Myocyte (in vitro differentiated cells): ENCODE results near the gene STX8. TPM values are rescaled to one million over a fixed set of nuclear protein-coding genes. Genes with fewer than 3 reads are reported as not detected.
A peak's percentile ranks its signal among the peaks of the same experiment; 100 is the strongest.

ENCODE experiments used
- DNase-seq: peaks from one replicate; pipeline ENCODE4 v3.0.0-alpha.2; 2012; ENCODE audit warnings: low read depth
- total RNA-seq: library from RNA; depleted of rRNA; stranded (reverse); fragments of >200 nt; gene quantifications from 2 replicates; pipeline ENCODE4 v1.2.3, GENCODE V29; 2014

Gene STX8
- total RNA-seq, 1 donor from 2014 or later = 44.6 TPM

DNA sequence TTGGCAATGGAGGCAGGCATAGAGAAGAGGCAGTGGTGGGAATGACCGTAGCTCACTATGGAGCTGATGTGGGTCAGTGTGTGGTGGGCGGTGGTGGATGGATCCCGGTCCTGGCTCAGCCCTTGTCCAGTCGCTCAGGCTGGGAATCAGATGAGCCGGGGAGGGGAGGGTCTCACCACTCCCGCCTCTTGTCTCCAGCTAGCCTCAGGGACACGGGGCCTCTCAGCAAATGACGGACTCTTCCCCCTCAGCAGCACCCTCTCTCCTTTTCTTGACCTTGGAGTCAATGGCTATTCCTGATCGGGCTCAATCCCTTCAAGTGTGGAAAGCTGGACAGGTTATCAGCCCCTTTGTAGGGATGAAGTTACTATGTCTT lies 345.8 kb downstream of the STX8 start:
- no peak for DNase-seq

DNA sequence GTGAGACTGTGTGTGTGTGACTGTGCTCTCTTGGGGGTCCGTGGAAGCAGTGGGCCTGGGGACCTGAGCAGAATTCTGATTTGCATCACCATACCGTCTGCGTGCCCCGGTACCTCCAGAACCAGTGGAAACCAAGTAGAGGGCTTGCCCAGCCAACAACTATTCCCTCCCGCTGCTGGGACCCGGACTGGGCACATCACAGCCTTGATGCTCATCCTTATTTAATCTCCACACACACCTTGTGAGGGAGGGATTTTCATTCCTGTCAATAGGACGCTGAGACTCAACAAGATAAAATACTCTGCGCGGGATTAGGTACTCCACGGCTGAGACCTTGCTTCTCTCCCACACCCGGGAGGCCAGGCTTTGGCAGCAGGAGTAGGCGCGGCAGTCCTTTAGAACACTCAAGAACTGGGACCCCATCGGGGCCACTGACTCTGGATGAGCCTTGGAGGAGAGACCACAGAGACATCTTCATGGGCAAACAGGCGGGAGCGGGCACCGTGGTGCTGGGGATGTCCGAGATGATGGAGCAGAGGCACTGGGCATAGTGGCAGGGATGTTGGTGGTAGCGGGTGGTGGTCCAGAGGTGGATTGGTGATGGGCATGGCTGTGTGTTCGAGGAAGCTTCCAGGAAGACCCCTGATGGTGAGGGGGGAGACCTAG lies 346.3 kb downstream of the STX8 start:
- no peak for DNase-seq

DNA sequence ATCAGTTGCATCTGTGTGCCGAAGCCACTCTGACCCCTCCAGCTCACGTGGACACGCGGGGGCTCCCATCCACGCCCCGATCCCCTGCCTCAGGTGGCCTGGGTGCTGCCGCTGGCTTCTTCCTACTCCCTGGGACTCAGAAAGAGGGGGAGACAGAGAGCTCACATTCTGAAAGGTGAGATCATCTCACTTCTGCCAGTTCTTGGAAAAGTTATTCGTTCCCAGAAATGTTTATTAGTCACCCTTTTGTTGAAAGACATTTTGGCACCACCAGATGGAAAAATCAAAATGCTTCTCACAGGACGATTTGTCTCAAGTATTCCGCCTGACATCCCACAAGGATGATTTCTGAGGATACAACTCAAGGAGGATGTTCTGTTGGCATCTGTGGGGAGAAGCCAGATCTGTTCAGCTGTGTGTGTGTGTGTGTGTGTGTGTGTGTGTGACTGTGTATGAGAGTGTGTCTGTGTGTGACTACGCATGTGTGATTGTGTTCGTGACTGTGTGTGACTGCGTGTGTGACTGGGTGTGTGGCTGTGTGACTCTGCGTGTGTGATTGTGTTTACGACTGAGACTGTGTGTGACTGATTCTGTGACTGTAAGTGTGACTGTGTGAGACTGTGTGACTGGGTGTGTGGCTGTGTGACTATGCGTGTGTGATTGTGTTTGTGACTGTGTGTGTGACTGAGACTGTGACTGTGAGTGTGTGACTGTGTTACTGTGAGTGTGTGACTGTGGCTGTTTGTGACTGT lies 347.0 kb downstream of the STX8 start:
- peak; percentile 17 for DNase-seq

DNA sequence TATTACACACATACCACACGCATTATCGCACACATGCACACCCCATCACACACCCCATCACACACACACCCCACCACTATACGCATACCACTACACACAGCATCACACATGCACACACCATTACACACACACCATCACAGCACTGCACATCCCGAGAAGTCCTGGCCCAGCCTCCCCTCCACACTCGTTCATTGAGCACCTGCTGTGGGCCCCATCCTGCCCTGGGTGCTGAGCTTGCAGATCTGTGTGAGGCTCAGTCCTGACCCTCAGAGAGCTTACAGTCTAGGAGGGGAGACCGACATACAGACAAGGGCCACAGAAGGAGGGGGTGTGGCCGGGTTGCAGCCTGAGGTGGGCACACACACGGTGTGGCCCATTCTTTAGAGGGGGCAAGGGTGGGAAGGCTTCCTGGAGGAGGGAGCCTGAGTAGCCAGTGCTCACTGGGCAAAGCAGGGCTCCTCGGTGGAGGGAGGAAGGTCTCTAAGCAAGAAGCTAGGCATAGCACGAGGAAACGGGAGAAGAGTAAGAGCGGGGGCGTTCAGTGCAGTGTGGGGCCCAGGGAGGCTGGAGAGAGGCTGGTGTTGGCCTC lies 347.7 kb downstream of the STX8 start:
- DNase-seq = no peak

DNA sequence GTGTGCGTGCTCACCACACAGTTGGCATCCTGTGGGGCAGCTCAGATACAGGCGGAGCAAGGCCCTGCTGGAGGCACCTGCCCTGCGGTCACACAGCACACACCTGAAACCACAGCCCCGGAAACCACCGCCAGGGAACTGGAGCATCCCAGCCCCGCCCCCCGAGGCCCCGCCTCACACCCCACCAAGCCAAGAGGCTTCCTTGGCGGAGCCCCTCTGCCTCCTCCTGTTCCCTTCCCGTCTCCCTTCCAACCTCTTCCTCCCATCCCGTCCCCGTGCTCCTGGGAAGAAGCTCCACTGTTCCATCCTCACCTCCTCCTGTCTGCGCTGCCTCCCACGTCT lies 348.9 kb downstream of the STX8 start:
- DNase-seq = no peak

DNA sequence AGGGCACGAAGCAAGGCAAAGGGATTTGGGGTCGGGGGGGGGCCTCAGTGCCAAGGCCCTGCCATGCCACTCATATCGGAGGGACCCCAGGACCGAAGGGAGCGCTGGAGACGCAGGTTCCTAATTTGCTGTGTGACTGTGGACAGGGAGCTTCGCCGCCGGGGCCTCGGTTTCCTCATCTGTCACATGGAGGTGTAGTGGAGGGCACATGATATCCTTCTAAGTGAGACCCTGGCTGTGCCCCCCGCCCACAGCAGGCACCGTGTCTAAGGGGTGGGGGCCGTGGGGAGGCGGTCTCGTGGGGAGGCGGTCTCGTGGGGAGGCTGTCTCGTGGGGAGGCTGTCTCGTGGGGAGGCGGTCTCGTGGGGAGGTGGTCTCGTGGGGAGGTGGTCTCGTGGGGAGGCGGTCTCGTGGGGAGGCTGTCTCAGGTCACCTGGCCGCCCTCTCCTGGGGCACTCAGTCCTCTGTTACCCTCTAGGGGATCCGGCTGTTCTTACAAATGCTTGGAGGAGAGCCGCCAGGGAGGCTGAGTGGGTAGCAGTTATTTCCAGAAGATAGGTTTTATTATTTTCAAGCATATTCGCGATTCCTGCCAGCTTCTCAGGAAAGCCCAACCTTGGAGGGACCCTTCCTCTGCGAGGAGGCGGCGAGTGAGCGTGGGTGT lies 349.4 kb downstream of the STX8 start:
- no peak for DNase-seq

DNA sequence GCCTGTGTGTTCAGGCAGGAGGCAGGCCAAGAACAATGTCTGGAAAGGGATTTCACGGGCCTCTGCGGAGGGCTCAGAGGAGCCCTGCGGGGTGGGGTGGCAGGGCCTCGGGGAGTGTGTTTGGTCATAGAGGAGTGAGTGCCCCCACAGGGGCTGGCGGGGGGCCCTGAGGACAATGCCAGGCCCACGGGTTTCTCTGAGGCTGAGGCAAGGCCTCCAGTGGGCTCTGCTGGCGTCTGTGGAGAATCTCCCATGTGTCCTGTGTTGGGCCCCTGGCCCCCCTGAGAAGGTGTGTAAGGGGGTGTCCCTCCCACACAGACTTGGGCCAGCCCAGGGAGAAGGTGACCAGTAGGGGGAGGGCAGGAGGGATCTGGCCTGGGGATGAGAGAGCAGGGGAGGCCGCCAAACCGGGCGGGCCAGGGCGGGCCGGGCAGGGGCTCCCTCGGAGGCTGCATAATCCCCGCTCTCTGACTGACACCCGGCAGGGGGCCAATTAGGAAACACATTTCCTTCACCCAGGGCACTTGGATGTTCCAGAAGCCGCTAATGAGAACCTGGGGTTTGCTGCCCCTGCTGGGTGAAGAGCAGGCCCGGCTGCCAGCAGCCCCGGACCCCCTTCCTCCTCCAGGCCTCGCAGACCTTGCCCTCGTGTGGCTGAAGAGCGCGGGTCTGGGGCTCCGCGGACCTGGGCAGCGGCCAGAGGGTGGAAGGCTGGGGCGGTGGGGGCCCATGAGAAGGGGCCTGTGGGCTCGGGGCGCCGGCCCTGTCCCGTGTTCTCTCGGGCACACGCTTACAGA lies 350.1 kb downstream of the STX8 start:
- DNase-seq = no peak

DNA sequence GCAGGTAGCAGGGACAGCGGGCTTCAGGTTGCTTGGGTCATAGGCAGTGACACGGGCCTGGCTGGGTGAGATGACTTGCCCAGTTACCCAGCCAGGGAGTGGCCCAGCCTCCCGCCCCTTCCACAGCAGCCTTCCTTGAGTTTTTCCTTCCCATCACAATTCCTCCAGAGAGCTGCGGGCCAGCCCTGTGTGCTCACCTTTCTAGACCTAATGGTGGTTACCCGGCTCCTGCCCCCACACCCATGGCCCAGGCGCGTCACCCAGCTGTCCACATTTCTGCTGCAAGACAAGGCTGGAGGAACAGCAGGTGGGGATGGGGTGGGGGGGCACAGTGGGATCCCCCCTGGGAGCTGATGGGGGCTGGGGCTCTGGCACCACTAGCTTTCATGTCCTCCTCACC lies 351.1 kb downstream of the STX8 start:
- no peak for DNase-seq

DNA sequence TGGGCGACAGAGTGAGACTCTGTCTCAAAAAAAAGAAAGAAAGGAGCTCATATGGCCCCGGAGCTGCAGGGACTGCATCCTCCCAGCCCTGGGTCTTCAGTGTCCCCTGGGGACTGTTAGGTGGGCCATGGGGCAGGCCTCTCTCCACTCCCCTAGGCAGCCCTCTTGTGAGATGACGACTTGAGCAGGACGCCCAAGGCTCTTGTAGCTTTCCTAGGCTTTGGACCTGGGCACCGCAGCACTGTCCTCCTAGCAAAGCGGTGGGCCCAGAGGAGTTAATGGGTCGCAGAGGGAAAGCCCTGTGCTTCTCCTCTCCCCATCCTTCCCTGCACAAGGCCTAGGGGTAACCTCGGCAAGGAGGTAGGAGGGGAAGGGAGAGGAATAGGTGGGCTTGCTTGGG lies 352.1 kb downstream of the STX8 start:
- DNase-seq = no peak

DNA sequence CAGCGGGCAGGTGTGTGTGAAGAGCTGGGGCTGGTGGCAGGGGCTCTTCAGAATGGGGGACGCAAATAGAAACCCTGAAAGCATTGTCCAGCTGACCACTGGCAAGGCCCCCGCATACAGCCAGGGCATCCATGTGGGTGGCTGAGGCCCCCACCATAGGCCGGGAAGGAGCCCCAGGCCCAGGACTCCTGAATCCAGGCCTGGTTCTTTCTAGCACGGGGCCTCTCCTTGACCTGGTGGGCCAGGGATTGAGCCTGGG lies 353.8 kb downstream of the STX8 start:
- no peak for DNase-seq

DNA sequence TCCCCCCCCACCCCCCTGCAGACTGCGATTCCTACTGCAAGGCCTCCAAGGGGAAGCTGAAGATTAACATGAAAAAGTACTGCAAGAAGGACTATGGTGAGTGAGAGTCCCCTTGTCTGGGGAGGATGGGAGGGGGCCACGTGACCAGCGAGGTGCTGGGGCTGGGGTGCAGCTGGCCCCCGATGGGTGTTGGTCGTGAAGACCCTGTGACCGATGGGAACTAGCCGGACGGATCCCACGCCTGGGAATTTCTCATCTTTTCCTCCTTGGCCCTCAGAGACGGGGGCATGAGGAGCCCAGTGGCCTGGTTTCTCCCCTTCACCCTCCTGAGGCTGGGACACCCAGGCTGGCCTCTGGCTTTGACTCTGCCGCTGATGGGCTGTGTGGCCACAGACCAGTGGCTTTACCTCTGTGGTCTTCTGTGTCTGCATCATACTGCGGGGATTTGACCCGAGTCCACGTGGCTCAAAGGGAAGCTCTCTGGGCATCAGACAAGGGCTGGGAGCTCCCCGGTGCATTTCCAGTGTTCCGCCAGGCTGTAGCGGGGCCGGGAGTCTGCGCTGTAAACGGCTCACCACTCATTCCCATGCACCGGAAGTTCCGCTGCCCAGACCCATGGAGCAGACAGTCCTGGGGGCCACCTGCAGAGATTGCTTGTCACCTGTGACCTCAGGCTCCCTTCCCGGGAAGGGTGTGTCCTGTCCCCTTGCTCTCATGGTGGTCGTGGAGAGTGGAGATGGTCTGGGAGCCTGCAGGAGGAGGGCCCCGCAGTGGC lies 354.3 kb downstream of the STX8 start:
- no peak for DNase-seq

DNA sequence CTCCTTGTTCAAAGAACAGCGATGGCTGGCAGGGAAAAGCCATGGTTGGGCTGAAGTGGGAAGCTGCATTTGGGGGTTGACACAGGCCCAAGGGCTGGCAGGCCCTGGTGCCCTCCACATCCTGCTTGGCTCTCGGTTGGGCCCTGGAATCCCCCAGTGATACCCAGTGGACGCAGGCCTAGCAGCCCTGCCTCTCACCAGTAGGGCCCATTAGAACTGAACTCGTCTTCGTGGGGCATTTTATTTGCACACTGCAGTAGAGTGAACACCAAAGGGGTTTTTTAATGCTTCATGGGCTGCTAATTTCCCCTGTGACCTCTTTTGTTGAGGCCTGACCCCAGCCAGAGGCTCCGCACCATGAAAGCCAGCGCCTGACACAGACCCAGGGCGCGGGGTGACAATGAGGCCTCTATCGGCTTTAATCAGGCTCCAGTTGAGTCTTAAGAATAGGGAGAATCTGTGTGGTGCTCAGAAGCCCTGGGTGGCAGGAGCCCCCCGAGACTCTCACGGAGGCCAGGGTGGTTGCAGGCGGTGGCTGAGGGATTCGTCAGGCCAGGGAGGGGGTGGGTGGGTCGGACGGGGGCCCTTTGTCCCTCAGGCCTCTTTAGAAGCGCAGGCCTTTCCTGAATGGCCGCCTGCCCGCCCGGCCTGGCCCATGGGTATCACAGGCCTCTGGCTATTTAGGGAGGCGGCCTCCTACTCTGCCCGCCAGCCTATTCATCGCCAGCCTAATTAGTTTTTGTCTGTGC lies 355.0 kb downstream of the STX8 start:
- DNase-seq = no peak

DNA sequence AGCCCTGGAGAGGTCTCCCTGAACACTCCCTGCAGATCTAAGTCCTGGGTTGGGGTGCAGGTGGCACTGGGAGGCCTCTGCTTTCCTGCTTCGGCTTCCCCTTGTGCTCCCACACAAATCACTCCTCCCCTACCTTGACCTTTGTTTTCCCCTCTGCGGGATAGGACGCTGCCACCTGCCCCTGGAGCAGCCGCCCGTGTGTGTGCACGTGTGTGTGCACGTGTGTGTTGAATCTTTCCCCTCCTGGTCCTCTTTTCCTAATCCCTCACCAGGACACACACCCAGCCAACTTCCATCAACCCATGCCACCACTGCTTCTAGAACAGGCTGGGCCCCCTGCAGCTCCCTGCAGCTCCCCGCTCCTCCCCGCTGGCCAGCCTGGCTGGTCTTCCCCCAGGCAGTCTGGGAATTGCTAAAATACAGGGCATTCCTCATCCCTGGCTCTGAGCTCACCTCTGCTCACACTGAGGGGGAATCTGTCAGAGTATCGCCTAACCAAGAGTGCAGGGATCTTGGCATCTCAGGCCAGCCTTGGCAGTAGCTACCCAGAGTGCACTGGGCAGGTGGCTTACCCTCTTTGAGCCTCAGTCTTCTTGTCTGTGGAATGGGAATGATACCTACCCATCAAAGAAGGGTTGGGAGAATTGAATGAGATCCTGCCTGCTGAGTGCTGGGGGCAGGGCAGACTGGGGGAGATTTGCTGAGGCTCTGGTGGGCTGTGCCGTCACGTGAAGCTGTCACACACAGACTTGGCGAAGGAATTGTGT lies 355.8 kb downstream of the STX8 start:
- DNase-seq = no peak

DNA sequence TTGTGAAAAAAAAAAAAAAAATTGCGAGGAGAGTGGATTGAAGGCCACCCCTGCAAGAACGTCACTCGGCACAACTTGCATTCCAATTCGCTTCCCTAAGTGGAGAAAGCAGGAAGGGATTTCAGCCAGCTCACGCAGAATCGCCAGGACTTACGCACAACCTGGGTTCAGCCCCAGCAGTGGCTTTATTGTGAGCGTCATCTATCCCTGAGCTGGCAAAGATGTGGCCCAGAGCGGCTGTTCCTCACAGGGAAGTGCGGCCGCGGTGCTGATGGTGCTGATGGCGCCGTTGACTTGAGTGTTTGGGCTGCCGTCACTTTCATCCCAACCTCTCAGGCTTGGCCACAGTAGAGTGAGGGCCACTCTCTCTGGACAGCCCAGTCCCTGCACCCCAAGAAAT lies 356.7 kb downstream of the STX8 start:
- DNase-seq = no peak

DNA sequence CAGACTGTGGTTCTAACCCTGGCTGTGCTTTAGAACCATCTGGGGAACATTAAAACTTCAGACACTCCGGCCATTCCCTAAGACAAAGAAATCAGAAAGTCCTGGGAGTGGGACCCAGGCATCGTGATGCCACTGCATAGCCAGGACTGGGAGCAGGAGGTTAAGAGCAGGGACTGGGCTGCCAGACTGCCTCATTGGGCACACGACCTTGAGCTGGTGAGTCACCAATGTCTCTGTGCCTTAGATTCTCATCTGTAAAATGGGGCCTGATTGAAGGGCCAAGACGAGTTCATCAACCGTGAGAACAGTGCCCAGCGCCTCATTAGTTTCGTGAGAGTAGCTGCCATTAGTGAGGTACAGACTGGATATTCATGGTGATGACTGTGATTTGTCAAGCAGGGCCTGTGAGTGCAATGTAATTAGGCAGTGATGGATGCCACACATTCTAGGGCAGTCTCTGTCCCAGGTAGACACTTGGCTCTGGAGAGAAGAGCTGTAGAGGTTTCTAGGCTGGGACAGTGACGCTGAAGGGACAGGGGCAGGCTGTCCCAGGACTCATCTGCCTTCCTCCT lies 357.5 kb downstream of the STX8 start:
- no peak for DNase-seq

DNA sequence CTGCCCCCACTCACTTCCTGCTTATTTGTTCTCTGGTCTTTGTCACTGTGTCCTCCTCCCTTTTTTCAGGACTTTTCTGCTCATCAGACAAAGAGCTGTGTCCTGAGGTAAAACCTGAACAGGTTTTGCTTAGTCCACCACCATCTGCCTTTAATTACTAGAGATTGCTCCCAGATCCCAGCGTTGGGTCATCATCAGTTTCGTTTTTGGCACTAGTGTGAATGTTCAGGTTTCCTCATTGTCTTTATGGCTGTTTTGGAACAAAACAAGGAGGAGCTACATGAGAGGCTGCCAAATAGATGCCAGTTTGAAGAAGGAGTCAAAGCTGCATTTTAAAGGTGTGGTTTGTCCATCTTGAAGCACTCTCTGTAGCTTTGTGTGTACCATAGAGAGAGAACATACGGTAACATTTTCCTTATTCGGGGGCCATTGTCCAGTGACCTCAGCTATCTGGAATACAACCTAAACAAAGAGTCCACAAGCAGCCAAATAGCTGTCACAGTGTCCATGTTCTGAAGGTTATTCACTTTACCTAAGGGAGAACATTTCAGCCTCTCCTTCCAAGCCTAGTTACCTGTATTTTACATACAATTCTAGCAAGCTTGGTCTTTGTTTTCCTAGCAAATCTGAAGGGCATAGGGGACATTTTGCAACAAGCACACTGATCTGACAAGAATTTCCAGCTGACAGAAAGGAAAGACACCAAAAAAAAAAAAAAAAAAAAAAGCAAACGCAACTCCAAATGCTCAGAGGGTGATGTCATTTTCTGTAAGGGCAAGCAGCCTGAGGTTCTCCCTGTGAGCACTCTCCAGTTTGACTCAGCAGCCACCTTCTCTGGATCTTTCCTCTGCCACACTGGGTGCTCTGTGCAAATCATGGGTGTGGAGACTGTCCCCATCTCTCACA lies 358.2 kb downstream of the STX8 start:
- peak; percentile 17 for DNase-seq

DNA sequence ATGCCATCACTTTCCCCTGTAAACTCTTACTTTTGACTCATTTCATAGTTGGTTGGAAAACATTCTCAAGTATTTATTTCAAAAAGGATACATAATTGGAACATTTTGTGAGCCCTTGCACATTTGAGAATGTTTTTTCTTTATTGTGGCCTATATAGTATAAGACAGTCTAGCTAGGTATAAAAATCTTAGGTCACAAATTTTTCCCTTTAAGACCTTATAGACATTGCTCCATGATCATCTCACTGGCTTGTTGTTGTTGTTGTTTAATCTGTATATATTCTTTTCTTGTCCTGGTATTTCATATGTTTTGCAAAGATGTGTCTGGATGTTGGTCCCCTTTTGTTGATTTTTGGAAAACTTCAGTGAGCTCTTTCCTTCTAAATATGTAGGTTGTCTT lies 360.2 kb downstream of the STX8 start:
- no peak for DNase-seq

DNA sequence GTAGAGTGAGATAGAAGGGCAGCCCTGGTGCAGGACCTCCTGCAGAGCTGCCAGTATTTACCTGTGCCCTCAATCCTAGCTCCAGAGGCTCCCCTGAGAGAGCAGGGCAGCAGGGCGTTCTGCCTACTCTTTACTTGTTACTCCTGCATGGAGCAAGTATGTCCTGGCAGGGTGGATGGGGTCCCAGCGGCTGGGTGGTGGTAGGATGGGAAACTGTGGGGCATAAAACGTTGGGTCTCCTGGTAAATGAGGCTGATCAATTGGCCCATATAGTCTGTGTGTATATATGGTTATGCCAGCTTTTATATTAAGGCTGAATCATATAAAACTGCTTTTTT lies 362.3 kb downstream of the STX8 start:
- no peak for DNase-seq
